Fibroblast of skin of scalp (primary cell): ENCODE results near the gene DNAH11.

Source experiments
- DNase-seq: peaks from one replicate; pipeline ENCODE4 v3.0.0-alpha.2; 2013

Gene DNAH11

DNA sequence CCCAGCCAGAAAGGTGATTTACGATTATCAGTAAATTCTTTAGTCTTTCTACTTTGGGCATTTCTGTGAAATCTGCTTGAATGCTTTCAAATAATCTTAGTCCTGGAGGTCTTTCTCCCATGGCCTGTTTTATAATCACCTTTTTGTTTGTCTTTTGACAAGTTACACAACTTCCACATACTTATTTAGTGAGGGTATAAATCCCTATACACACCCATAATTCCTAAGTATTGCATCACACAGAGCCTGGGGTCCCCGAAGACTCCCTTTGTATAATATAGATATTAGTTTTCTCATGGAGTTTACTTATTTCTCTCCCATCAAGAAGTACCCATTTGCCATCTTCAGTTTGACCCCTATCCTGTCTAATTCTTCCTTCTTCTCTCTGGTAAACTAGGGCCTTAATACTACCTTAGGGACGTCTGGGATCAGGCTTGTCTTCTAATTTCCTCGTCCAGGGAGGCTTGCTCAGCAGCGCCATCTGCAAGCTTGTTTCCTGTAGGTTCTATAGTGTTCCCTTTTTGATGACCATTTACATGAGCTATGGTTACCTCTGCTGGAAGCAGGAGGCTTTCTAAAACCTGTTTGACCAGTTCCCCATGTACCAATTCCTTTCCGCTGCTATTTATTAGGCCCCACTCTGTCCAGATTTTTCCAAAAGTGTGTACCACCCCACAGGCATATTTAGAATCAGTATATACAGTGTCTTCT is 8.1 kb downstream of the DNAH11 start:
- no peak for DNase-seq

DNA sequence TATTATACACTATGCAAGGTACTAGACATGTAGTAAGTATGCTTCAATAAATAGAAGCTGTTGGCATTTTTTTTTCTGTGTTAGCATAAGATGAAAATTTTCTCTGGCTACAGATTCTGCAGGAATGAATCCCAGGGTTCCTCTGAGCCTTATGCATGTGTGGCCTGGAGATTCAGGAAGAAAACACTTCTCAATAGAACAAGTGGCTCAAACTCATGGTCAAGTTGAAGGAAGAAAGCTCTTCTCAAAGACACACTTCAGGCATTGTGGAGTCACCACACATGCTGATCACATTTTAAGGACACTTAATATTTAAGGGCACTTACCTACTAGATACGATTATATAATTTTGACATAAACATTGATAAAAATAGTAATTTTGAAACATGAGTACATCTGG is 19.5 kb downstream of the DNAH11 start:
- DNase-seq: no peak

- no peak for DNase-seq
Measured at GRCh38 chr7:21565614-21566013, 22.8 kb downstream of the DNAH11 start.

- DNase-seq: no peak
Measured at GRCh38 chr7:21566094-21566493, 23.3 kb downstream of the DNAH11 start.

DNA sequence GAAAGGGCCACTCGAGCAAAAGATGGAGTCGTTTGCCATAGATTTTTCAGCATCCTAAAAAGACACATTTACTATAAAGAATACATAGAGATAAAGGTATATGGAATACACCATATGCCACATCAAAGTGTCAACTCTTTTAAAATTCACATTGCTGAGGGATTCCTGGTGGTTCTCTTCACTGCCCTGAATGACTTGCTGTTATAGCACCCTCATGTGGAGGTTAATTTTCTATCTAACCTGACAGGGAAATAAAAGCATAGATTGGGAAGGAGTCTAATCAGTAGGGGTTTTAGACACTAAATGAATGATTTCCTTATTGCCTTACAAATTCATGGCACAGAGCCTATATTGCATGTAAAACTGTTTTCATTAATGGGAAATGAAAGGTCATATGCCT is 25.9 kb downstream of the DNAH11 start:
- DNase-seq: no peak

DNA sequence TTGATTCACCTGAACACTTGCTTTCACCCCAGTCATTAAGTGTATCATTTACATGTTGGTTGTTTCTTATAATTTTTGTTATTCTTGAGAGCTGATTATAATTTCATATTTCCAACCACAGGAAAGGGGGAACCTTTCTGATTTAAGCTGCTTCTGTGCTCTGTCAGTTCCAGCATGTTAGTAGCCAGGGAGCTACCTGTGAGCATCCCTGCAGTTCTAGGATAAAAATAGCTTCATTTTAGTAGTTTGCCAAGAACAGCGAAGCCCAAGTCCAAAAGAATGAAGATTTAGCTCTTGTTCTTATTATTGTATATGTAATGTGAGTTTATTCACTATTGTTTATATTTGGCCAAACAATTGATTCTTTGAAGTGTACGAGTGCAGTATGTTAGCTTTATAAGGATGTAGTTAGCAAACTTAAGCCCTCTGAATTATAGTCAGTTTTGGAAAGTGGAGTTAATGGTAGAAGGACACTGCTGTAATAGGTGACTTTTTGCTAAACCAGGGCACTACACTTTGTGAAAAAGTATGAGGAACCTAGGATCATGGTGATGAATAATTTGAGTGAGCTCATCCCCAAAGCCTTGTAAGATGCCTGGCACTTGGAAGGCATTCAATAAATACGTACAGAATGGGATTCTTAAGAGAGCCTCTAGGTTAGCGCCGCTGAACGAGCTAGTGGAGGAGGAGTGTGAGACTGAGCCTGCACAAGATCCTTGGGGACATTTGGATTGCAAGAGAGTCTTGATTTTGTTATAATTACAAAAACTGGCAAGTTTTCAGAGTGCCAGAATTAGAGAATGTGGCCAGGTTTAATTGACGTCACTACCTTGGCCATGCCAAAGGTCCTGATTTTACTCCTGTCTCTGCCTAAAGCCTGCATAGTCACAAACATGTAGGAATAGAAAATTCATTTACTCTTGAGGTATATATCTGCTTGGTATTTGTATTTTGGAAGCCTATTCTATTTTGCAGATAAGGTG is 29.8 kb downstream of the DNAH11 start:
- no peak for DNase-seq

- no peak for DNase-seq
Measured at GRCh38 chr7:21579341-21580072, 36.7 kb downstream of the DNAH11 start.

DNA sequence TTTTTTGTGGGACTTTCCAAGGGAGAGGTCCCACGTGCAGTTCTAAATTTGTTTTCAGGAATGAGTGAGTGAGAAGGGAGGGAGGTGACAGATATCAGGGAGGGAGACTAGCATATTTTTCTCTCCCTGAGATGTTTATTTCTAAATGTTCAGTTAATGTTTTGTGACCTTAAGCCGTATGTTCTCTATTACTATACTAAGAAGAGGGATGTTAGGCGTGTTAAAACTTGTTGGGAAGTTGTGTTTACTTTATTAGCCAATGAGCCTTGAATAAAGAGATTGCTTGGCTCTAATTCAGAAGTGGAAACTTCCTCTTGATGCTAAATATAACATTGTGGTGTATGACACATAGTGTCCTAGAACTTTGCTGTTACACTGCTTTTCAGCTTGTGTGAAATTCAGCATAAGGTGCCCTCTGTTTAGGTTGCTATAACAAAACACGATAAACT is 37.3 kb downstream of the DNAH11 start:
- DNase-seq: no peak

GRCh38 chr7:21585070-21585724 is 42.4 kb downstream of the DNAH11 start:
- no peak for DNase-seq

GRCh38 chr7:21587139-21587784 is 44.4 kb downstream of the DNAH11 start:
- DNase-seq: no peak

GRCh38 chr7:21596801-21597200 is 54.0 kb downstream of the DNAH11 start:
- DNase-seq: no peak

- DNase-seq: no peak
Measured at GRCh38 chr7:21603462-21603861, 60.6 kb downstream of the DNAH11 start.

- DNase-seq: no peak
Measured at GRCh38 chr7:21603972-21604749, 61.3 kb downstream of the DNAH11 start.

GRCh38 chr7:21605008-21605585 is 62.3 kb downstream of the DNAH11 start:
- DNase-seq: no peak

GRCh38 chr7:21608465-21608864 is 65.6 kb downstream of the DNAH11 start:
- no peak for DNase-seq

- no peak for DNase-seq
Measured at GRCh38 chr7:21611129-21611528, 68.3 kb downstream of the DNAH11 start.

GRCh38 chr7:21616091-21616490 is 73.3 kb downstream of the DNAH11 start:
- DNase-seq: no peak

DNA sequence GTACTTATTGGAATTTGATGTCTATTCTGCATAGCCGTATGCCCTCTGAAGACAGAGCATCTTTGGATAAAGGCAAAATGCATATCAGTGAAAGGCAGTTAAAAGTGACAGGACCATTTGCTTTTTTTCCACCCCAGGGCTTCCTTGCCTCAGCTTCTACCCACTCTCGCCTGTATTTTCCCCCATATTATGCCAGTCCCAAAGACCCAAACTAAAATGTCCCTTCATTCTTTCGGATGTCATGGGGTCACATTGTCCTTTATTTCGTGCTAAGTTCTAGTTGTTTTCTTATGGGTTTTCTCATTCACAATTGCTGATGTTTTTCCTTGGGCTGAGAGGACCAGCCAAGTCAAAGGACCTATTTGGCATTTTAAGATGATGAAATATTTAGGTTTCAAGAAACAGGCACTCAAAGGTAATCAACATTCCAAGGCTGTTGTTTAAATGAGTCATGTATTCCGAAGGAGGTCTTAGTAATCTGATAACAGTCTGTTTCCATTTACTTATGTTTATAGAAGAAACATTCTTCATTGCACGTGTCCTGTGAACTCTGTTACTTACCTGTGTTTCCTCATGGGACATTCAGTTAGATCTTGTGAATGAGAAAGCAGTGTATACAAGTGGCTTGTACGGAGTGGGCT is 74.1 kb downstream of the DNAH11 start:
- DNase-seq: no peak

GRCh38 chr7:21617513-21617912 is 74.7 kb downstream of the DNAH11 start:
- DNase-seq: no peak

GRCh38 chr7:21617916-21618390 is 75.1 kb downstream of the DNAH11 start:
- peak; percentile 47 for DNase-seq
